ENCODE results near the gene SCAI.
"Not testable (repeated sequence)": the region's sequence is repeated elsewhere in the genome, so short reads cannot be mapped to it uniquely, and the experiment has no call there.

SCAI gene

GRCh38 chr9:125150349-125151245 is 7.3 kb upstream of the SCAI start:
- no peak for DNase-seq (ENCODE audit: low read depth)

DNA sequence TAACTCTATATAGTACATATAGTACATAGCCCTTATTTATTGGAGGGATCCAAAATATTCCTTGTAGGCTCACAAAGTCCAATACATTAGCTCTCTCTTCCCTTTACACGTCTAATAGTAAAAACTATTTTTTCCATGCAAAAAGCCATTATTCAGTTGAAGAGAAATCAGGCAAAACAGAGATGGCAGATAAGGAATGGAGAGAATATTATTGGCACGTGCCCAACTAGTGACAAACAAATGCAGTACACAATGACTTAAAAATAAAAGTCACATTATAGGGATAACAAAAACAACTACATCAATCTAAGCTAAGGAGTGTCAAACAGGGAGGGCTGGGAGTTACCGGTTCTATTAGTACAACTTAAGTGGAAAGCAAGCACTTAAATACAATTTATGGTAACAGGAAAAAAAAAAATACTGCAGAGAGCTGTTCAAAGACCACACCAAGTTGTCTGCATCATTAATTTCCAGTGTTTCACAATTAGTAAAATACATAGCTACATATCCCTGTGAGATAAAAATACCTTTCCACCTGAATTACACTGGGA is 4.1 kb upstream of the SCAI start:
- DNase-seq (ENCODE audit: low read depth): no peak

DNA sequence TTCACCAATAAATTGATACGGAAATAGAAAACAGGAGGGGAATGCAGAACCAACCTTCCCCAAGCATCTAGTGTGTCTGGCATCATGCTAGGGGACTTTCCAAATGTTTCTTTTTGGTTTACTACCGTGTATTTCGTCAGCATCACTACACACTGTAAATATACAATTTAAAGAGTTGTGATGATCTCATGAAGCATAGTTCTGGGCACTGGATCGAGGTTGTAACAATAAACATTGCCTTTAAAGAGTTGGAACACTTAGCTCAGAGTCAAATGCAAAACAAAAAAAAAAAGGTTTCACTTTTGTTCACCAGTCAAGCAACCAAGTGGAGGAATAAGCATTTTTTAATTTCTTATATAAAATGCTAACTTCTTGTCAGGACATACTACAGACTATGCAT is 2.9 kb upstream of the SCAI start:
- no peak for DNase-seq (ENCODE audit: low read depth)

DNA sequence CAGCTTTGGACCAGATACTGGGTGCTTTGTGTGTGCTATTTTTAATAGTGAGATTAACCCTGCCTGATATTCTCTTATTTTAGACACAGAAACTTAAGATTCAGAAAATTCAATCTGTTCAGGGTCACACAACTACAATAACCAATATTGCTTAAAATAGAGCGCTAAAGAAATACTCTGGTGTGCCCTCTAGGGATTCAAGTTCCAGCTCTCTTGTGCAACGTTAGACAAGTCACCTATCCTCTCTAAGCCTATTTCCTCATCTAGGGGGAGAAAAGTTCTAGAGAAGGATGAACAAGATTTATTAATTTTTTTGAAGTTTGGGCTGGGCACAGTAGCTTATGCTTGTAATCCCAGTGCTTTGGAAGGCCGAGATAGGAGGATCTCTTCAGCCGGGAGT is 2.1 kb upstream of the SCAI start:
- DNase-seq (ENCODE audit: low read depth): no peak

DNA sequence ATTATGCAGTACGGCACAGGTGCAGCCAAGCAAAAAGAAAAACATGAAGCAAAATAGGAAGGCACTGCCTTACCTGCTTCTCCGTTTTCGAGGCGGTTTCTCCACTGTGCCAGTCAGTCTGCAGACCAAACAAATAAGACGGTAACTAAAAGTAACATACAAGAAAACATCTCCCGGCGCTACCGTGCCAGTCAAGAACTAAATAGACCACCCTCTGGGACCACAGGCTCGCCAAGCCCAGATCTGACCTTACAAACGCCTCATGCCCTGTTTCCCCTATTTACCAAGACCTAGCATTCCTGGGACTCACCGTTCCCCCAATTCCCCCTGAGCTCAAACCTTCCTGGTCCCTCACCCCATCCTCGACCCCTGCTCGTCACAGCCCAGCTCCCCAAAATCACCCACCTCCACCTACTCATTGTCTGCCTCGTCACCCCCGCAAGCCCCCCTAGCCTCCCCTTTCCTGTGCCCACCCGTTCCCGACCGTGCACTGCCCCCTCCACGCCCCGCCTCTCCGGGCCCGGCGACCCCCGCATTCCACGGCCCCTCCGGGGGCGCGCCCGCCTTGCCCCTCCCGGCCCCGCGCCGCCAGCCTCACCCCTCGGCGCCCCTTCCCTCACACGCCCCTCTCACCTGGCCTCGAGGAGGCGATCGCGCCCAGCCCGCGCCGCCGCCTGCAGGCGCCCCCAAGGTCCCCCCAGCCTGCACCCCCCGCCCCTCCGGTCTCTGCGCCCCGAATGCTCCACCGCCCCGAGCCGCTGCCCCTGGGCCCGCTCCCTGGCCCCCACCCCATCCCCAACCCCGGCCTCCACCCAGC is 560 bp downstream of the SCAI start:
- DNase-seq (ENCODE audit: low read depth): no peak

- no peak for DNase-seq (ENCODE audit: low read depth)
Measured at GRCh38 chr9:125141751-125142150, 1.6 kb downstream of the SCAI start.

DNA sequence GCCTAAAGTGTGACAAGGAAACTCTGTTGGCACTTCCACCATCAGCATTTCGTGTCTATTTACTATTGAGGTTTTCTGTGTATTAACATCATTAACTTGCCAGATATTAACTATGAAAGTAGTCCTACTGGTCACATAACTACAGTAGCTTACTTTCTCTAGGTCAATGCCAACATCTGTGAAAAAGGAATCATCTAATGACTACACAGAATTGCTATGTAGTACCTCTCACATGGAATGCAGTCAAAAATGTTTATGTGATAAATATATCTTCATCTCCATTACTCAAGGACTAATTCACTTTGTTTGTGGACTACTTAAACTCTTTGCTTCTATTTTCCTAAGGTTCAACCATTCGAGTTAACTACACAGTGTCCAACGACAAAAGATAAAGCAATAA is 2.1 kb downstream of the SCAI start:
- no peak for DNase-seq (ENCODE audit: low read depth)

DNA sequence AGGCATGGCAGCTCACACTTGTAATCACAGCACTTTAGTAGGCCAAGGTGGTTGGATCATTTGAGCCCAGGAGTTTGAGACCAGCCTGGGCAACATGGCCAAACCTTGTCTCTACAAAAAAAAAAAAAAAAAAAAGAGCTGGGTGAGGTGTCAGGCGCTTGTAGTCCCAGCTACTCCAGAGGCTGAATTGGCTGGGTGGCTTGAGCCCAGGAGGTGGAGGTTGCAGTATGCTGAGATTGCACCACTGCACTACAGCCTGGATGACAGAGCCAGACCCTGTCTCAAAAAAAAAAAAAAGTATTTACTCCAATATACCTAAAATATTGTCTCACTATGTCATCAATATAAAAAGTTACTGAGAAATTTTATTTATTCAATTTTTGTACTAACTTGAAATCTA is 2.8 kb downstream of the SCAI start:
- DNase-seq (ENCODE audit: low read depth): no peak

GRCh38 chr9:125137200-125137599 is 6.1 kb downstream of the SCAI start:
- DNase-seq (ENCODE audit: low read depth): no peak

GRCh38 chr9:125134976-125135375 is 8.4 kb downstream of the SCAI start:
- no peak for DNase-seq (ENCODE audit: low read depth)

- no peak for DNase-seq (ENCODE audit: low read depth)
Measured at GRCh38 chr9:125133403-125134329, 9.7 kb downstream of the SCAI start.

DNA sequence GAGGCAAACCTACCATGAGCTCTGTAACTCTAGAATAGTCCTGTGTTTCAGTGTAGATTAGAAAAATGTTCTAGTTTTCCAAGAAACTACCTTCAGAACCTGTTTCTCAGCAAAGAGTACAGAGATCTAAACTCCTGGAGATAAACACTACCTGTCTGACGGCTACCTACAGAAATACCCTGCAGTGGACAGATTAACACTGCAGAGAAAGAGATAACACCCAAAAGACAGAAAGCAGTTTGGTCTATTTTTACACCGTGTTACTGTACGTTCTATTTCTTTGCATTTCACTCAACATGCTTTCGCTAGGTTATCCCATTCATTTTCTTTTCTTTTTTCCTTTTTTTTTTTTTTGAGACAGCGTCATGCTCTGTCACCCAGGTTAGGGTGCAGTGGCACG is 11.6 kb downstream of the SCAI start:
- no peak for DNase-seq (ENCODE audit: low read depth)

GRCh38 chr9:125126019-125126746 is 17.1 kb downstream of the SCAI start:
- DNase-seq (ENCODE audit: low read depth): peak; percentile 59

DNA sequence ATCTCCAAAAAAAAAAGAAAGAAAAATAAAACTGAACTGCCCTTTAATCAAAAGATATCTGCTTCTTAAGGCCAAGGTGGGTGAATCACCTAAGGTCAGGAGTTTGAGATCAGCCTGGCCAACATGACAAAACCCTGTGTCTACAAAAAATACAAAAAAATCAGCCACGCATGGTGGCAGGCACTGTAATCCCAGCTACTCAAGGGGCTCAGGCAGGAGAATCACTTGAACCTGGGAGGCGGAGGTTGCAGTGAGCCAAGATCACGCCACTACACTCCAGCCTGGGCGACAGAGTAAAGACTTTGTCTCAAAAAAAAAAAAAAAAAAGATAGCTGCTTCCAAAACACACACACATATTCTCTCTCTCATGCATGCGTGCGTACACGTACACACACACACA is 17.8 kb downstream of the SCAI start:
- DNase-seq (ENCODE audit: low read depth): no peak

DNA sequence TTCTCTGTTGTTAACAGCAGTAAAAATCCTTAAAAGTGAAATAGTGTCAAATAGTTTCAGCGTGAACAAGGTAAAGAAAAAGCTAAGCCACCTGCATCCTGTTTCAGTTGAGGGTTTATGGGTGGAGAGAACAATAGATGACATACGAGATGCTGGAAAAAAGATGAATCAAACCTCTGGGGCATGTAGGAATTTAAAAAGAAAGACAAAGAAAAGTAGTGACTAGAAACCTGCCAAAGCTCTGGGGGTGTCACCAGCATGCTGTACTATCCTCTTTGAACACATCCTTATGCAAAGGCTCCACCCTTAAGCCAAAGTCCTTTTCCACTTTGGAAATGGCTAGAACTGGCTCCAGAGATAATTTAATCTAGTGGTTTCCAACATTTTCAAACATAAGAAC is 22.2 kb downstream of the SCAI start:
- DNase-seq (ENCODE audit: low read depth): no peak

- DNase-seq (ENCODE audit: low read depth): no peak
Measured at GRCh38 chr9:125119643-125120286, 23.6 kb downstream of the SCAI start.

DNA sequence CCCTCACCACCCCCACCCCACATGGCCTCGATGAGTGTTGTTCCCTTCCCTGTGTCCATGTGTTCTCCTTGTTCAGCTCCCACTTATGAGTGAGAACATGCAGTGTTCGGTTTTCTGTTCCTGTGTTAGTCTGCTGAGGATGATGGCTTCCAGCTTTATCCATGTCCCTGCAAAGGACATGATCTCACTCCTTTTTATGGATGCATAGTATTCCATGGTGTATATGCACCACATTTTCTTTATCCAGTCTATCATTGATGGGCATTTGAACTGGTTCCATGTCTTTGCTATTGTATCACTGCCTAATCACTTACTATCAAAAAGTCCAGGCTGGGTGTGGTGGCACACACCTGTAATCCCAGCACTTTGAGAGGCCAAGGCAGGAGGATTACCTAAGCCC is 24.6 kb downstream of the SCAI start:
- DNase-seq (ENCODE audit: low read depth): not testable (repeated sequence)

GRCh38 chr9:125114503-125114902 is 28.8 kb downstream of the SCAI start:
- not testable (repeated sequence) for DNase-seq (ENCODE audit: low read depth)

GRCh38 chr9:125110464-125110863 is 32.9 kb downstream of the SCAI start:
- no peak for DNase-seq (ENCODE audit: low read depth)

DNA sequence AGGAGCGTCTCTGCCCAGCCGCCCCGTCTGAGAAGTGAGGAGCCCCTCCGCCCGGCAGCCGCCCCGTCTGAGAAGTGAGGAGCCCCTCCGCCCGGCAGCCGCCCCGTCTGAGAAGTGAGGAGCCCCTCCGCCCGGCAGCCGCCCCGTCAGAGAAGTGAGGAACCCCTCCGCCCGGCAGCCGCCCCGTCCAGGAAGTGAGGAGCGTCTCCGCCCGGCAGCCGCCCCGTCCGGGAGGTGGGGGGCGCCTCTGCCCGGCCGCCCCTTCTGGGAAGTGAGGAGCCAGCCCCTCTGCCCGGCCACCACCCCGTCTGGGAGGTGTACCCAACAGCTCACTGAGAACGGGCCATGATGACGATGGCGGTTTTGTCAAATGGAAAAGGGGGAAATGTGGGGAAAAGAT is 34.8 kb downstream of the SCAI start:
- not testable (repeated sequence) for DNase-seq (ENCODE audit: low read depth)
